ENCODE data around the gene TMEM108. TPM values are rescaled to one million over a fixed set of nuclear protein-coding genes. Genes with fewer than 3 reads are reported as not detected.

Gene TMEM108
- total RNA-seq, 1 experiment from 2014 or later, result not detected

- Mint-ChIP-seq H3K4me3 (ENCODE audit: unreplicated experiment) (no peak overlapping the region), H3K4me1 (ENCODE audit: low read depth, unreplicated experiment) (no peaks in the 10 kb centered on the region), H3K27ac (ENCODE audit: unreplicated experiment) (no peak overlapping the region), H3K27me3 (ENCODE audit: insufficient read depth, unreplicated experiment) (peaks cover 14% of the 10 kb centered on the region), H3K36me3 (ENCODE audit: insufficient read depth, unreplicated experiment) (no peaks in the 10 kb centered on the region), H3K9me3 (ENCODE audit: unreplicated experiment) (no peaks in the 10 kb centered on the region)
- Histone ChIP-seq H3K27me3 (replicated peaks; ENCODE audit: control insufficient read depth, insufficient read depth, low read length) (no peaks in the 10 kb centered on the region), H3K36me3 (ENCODE audit: control insufficient read depth, insufficient read depth, low read length) (no peaks in the 10 kb centered on the region), H3K4me3 (ENCODE audit: low read depth, low read length) (no peak overlapping the region), H3K9me3 (no peaks in the 10 kb centered on the region), H3K4me1 (no peaks in the 10 kb centered on the region)
- no TSS peak for BruUV-seq (replicated peaks)
- ChIA-PET CTCF (no interaction called here), POLR2A (no interaction called here)
- no peak for DNase-seq
- TF ChIP-seq CTCF (IDR thresholded peaks at IDR 0.05; ENCODE audit: insufficient read depth in 1 of 2, low read depth in 1 of 2, low read length in 1 of 2, severe bottlenecking in 1 of 2, unreplicated experiment in 1 of 2), result no peak
- intact Hi-C loops (cut with micrococcal nuclease; ENCODE audit: unreplicated experiment), result loop anchor here (1.0 kb wide), 1 partner anchor 8 kb away; no protein-coding TSS in a partner anchor
These were observed 97.1 kb downstream of the TMEM108 start for GRCh38 chr3:133135306-133135705.

GRCh38 chr3:133136114-133137041 is 98.2 kb downstream of the TMEM108 start:
- intact Hi-C loops (cut with micrococcal nuclease; ENCODE audit: unreplicated experiment), result no loop called here
- CTCF ChIA-PET, result no interaction called here
- no peaks in the 10 kb centered on the region for H3K27me3 ChIP-seq (replicated peaks; ENCODE audit: control insufficient read depth, insufficient read depth, low read length)
- Mint-ChIP-seq H3K4me3 (ENCODE audit: unreplicated experiment) (no peak overlapping the region), H3K4me1 (ENCODE audit: low read depth, unreplicated experiment) (no peaks in the 10 kb centered on the region), H3K27me3 (ENCODE audit: insufficient read depth, unreplicated experiment) (peaks cover 14% of the 10 kb centered on the region), H3K9me3 (ENCODE audit: unreplicated experiment) (no peaks in the 10 kb centered on the region), H3K36me3 (ENCODE audit: insufficient read depth, unreplicated experiment) (no peaks in the 10 kb centered on the region), H3K27ac (ENCODE audit: unreplicated experiment) (no peak overlapping the region)
- TF ChIP-seq CTCF (IDR thresholded peaks at IDR 0.05; ENCODE audit: insufficient read depth in 1 of 2, low read depth in 1 of 2, low read length in 1 of 2, severe bottlenecking in 1 of 2, unreplicated experiment in 1 of 2), result no peak
- no peak for DNase-seq
- no peaks in the 10 kb centered on the region for H3K4me1 ChIP-seq
- no peaks in the 10 kb centered on the region for H3K9me3 ChIP-seq
- POLR2A ChIA-PET, result no interaction called here
- no peak overlapping the region for H3K4me3 ChIP-seq (ENCODE audit: low read depth, low read length)
- BruUV-seq (replicated peaks), result no TSS peak
- H3K36me3 ChIP-seq (ENCODE audit: control insufficient read depth, insufficient read depth, low read length), result no peaks in the 10 kb centered on the region

GRCh38 chr3:133137042-133137996 is 99.1 kb downstream of the TMEM108 start:
- H3K27me3 Mint-ChIP-seq (ENCODE audit: insufficient read depth, unreplicated experiment), result peaks cover 14% of the 10 kb centered on the region
- H3K4me1 Mint-ChIP-seq (ENCODE audit: low read depth, unreplicated experiment), result no peaks in the 10 kb centered on the region
- no peak for TF ChIP-seq CTCF (IDR thresholded peaks at IDR 0.05; ENCODE audit: insufficient read depth in 1 of 2, low read depth in 1 of 2, low read length in 1 of 2, severe bottlenecking in 1 of 2, unreplicated experiment in 1 of 2)
- no peak for DNase-seq
- no peak overlapping the region for H3K27ac Mint-ChIP-seq (ENCODE audit: unreplicated experiment)
- intact Hi-C loops (cut with micrococcal nuclease; ENCODE audit: unreplicated experiment), result no loop called here
- POLR2A ChIA-PET, result no interaction called here
- no TSS peak for BruUV-seq (replicated peaks)
- Histone ChIP-seq H3K36me3 (ENCODE audit: control insufficient read depth, insufficient read depth, low read length) (no peaks in the 10 kb centered on the region), H3K9me3 (no peaks in the 10 kb centered on the region), H3K4me3 (ENCODE audit: low read depth, low read length) (no peak overlapping the region), H3K27me3 (replicated peaks; ENCODE audit: control insufficient read depth, insufficient read depth, low read length) (no peaks in the 10 kb centered on the region), H3K4me1 (no peaks in the 10 kb centered on the region)
- H3K36me3 Mint-ChIP-seq (ENCODE audit: insufficient read depth, unreplicated experiment), result no peaks in the 10 kb centered on the region
- H3K4me3 Mint-ChIP-seq (ENCODE audit: unreplicated experiment), result no peak overlapping the region
- CTCF ChIA-PET, result no interaction called here
- no peaks in the 10 kb centered on the region for H3K9me3 Mint-ChIP-seq (ENCODE audit: unreplicated experiment)

All from Caco-2 (cell line).